ENCODE data around the gene MYPN.

Gene MYPN

GRCh38 chr10:68096913-68097516 is 12.3 kb upstream of the MYPN start:
- DNase-seq, result no peak

DNA sequence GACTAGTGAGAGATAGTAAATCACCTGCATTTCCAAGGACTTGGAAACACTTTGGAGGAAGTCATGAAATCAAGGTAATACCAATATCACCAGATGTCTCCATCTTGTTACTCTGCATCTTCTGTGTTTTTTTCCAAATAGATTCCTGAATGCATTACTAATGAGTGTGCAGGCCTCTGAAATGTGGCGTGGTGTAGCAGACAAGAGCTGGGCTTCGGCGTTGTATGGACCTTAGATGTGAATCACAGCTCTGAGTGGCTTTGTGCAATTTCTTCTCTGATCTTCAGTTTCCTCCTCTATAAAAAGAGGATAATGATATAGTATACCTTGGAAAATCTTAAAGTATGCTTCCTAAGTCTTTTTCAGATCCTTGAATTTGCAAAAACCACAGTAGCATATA is 9.6 kb upstream of the MYPN start:
- no peak for DNase-seq

DNA sequence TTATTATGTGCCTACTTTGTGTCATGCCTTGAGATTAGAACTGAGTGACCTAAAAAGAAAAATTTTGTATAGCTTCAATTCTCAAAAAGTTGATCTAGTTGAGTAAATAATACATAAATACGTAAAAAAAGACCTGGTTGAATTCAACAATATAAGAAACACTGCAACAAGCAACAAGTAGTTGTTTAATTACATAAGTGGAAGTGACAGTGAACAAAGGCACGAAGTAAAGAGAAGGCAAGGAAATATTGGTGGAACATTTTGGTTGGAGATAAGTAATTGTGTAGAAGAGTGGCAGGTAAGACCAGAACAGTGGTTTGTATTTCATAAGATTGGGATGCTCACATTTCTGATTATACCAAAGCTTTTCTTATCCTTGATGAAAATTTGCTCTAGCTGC is 8.2 kb upstream of the MYPN start:
- DNase-seq, result no peak

- DNase-seq, result no peak
Measured at GRCh38 chr10:68103261-68103878, 5.9 kb upstream of the MYPN start.

DNA sequence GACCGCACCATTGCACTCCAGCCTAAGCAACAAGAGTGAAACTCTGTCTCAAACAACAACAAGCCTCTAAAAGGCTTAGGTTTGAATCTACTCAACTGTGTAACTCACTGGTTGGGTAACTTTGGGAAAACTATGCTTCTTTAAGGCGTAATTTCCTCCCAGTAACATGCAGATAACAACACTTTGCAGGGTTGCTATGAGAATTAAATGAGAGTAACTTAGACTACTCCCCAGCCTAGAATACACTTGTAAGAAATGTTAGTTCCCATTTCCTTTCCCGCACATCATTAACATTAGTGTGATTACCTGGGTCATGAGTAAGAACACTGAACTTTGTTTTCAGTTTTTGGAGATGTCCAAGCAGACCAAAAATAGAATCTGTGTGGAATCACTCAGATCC is 5.4 kb upstream of the MYPN start:
- no peak for DNase-seq

DNA sequence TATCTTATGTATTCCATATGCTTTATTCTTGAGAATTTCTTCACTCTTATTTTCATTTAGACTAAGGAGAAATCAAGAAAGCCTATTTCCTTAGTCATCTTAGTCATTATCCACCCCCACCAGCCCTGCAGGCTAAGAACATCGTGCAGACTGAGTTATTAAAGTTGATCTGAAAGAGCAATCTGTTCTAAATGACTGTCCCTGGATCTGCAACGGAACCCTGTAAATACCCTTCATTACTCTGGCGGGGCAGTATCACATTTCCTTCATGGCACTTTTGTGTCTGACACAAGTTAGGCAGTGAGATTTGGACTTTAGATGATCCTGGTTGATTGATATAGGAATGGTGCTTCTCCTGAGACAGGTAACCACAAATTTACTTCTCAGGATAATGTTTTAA is 3.5 kb upstream of the MYPN start:
- DNase-seq, result no peak

GRCh38 chr10:68106656-68107055 is 2.6 kb upstream of the MYPN start:
- DNase-seq, result no peak

DNA sequence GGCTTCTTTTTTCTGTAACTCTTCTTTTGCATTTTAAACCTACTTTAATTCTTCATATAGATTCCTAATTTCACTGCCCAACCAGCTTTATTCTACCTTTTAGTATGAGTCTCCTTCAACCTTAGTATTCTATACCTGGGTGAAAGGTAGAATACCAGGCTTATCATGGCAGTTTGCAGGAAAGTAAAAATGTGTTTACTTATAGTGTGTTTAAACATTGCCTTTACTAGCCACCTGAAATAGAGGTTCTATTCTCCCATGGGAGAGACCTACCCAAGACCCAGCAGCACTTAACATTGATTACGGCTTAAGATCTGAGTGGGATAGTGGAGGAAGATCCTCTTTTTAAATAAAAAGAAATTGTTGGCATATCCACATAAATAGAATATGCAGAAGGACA is 1.6 kb upstream of the MYPN start:
- DNase-seq, result no peak

- no peak for DNase-seq
Measured at GRCh38 chr10:68108051-68108450, 1.2 kb upstream of the MYPN start.

DNA sequence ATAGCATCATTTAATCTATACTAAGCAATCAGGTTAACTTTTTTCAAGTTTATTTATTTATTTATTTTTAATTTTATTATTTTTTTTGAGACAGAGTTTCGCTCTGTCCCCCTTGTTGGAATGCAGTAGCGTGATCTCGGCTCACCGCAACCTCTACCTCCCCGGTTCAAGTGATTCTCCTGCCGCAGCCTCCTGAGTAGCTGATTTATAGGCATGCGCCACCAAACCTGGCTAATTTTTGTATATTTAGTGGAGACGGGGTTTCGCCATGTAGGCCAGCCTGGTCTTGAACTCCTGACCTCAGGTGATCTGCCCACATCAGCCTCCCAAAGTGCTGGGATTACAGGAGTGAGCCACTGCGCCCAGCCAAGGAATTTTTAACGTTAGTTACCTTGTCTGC is 635 bp upstream of the MYPN start:
- DNase-seq, result no peak

GRCh38 chr10:68110027-68110426 is 739 bp downstream of the MYPN start:
- no peak for DNase-seq

GRCh38 chr10:68111584-68111983 is 2.3 kb downstream of the MYPN start:
- DNase-seq, result no peak

GRCh38 chr10:68112837-68113236 is 3.5 kb downstream of the MYPN start:
- no peak for DNase-seq

GRCh38 chr10:68118657-68119056 is 9.4 kb downstream of the MYPN start:
- no peak for DNase-seq

GRCh38 chr10:68121020-68121743 is 11.9 kb downstream of the MYPN start:
- DNase-seq, result no peak

DNA sequence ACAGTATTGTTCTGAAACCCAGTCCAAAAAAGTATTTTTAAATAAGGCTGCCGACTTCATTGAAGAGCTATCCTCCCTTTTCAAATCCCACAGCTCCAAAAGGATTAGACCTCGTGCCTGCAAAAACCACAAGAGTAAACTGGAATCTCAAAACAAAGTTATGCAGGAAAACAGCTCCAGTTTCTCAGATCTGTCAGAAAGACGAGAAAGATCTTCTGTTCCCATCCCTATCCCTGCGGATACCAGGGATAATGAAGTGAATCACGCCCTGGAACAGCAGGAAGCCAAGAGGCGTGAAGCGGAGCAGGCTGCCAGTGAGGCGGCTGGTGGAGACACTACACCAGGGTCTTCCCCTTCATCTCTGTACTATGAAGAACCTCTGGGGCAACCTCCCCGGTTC is 12.6 kb downstream of the MYPN start:
- DNase-seq, result no peak

DNA sequence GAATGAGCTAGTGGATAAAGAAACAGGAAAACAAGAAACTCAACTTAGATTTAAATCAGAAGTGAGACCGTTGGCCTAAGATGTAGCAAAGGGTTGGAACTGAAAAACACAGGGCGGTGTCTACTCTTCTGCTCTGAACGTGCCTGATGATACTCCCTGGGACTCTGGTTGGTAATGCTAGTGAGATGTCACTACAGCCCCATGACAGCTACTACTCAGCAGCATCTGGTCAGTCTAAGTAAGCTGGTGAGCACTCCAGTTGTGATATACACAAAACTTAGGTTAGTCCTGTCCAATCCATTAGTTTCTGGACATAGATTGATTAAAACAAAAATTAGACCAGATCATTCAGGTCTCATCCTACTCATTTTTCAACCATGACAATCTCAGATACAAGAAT is 15.4 kb downstream of the MYPN start:
- no peak for DNase-seq

- no peak for DNase-seq
Measured at GRCh38 chr10:68125772-68126171, 16.5 kb downstream of the MYPN start.

DNA sequence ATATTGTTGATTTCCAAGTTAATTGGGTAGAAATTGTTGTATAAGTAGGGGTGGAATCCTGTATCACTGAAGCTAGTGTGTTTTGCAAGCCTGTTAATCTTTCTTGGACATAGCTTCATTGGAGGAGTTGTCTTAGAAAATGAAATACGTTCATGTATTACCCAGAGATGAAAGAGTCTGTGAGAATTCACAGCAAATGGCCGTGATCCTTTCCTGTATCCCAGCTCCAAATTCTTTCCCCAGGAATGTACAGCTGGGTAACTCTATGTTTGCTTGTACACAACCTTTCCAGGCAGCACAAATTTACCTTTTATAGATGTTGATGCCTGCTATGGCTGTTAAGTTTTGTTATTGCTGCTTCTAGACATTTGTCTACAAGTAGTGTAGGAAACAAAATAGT is 18.7 kb downstream of the MYPN start:
- no peak for DNase-seq

DNA sequence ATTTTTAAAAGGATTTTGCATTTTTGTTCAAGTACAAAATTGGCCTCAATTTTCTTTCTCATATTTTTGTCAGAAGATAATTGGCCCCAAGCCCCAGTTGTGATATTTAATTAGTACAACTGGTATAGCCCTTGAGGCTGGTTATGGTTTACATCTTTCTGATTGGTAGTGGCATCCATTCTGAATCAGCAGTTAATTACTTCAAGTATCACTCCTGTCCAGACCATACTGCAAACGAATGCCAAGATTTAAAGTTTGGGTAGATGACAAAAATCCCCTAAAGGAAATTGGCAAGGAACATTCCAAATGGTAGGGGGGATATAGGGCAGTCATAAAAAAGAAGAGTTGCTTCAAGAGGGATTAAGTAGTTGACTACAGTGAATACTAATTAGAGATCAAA is 23.1 kb downstream of the MYPN start:
- no peak for DNase-seq

DNA sequence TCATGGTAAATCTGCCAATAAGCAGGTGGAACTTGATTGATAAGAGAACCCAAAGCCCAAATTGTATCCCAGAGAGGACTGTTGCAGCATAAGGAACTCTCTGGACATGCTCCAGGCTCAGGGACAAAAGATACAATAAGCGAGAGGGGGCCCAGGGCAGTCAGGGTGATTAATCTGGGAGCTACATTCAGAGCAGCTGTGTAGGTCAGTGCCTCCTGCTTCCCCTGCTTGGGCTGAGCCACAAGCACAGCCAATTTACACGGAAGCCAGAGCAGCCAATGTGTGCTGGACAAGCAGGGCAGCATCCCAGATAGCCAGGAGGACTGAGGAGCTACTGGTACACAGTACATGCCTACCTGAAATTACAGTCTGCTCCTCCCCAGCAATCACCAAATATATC is 24.2 kb downstream of the MYPN start:
- no peak for DNase-seq

DNA sequence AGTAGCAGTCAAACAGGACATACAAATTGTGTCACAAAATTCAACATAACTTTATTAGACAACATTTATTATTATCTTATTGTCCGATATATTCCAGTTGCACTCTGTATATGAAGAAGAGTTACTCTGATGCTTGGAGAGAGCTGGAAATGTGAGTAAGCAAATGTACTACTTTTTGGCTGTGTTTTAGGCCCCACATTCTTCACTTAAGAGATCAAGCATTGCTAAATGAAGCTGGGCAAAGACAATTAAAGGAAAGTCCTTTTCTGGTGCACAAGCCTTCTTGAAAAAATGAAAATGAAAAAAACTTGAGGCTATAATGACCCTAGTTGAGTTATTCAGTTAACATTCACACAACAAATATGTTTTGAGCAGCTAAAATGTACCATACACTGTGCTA is 26.1 kb downstream of the MYPN start:
- DNase-seq, result no peak

DNA sequence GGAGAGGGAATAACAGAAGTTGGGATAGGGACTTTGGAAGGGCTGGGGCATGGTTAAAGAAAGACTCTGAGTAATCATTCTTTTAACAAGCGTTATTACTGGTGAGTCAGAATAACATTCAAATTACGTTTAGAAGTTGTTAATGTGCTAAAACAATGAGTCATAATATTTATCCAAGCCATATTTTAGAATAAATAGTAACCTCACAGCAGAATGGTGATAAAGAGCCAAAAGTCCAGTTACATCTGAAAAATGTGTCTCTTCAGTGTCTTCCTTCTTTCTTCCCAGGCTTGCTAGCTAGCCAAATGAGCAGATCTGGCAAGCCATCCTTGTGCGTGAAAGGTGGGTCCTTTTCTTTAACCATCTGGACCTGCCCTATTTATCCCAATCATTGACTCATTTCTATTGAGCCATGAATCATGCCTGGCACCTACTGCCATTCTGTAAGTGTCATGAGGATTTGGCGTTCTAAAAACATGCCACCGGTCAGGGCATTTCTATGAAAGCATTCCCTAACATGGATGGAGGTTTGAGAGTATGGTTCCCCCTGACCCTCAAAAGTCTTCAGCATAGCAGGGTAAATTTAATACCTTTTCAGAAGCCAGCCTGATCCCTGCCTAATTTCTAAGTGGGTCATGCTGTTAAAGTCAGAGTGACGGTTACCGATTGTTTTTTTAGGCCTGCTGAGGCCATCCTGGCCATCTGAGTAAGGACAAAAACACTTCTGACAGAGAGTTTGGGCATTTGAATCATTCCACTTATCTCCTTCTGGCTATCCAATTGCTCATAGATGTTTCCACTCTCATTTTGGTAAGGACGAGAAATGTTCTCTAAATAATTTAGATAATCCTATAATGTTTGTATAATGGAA is 26.9 kb downstream of the MYPN start:
- DNase-seq, result no peak

DNA sequence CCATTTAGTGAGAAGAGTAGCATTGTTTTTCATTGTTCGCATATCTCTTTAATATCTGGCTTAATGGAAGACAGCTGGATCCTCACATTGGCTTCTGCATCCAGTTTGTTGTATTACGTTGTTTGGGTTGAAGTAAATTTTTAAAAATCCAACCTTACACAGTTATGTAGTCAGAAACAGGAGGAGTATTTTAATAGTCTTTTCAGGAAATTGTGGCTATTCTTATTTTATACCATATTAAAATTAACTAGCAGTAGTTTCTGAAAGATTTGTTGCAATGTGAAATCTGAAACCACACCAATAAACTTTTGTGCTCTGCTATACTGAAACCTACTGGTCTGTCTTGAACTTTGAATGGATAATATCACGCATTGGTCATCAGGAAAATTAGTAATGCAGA is 27.9 kb downstream of the MYPN start:
- no peak for DNase-seq

All from NCI-H510A treated with DMSO at 0.1 percent for 48 hours (cell line).